Measurements from ENCODE around the gene PPARD.

The PPARD gene

DNA sequence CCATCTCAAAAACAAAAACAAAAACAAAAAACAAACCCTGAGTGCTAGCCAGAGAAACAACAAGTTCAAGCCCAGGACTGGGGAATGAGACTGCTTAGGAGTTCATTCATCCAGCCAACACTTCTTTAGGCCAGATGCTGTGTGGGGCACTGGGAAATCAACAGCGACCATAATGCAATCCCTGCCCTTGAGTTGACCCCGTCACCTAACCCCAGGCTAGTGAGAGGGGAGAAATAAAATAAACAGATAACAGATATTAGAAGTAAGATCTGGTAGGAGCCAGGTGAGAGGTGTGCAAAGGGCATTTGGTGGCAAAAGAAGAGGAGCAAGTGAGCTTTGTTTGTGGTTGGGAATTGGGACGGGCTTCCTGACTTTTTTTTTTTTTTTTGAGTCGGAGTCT is 120.9 kb downstream of the PPARD start:
- in situ Hi-C loops (cut with MboI; ENCODE audit: low sequenced_read_pairs): no loop called here

DNA sequence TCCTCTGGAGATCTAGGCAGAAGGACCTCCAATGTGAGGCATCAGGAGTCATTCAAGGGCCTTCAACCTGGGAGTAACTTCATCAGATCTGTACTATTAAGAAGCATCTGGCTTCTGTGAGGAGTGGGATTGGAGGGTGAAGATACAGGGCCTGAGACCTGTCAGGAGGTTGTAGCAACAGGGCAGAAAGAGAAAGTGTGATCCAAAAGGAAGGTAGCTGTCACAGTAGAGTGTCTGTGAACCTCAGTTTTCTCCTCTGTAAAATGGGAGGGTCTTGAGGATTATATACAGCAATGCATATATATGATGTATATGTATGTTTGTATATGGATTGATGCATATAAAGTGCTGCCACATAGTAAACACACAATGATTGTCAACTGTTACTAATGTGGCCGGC is 123.3 kb downstream of the PPARD start:
- in situ Hi-C loops (cut with MboI; ENCODE audit: low sequenced_read_pairs): no loop called here

DNA sequence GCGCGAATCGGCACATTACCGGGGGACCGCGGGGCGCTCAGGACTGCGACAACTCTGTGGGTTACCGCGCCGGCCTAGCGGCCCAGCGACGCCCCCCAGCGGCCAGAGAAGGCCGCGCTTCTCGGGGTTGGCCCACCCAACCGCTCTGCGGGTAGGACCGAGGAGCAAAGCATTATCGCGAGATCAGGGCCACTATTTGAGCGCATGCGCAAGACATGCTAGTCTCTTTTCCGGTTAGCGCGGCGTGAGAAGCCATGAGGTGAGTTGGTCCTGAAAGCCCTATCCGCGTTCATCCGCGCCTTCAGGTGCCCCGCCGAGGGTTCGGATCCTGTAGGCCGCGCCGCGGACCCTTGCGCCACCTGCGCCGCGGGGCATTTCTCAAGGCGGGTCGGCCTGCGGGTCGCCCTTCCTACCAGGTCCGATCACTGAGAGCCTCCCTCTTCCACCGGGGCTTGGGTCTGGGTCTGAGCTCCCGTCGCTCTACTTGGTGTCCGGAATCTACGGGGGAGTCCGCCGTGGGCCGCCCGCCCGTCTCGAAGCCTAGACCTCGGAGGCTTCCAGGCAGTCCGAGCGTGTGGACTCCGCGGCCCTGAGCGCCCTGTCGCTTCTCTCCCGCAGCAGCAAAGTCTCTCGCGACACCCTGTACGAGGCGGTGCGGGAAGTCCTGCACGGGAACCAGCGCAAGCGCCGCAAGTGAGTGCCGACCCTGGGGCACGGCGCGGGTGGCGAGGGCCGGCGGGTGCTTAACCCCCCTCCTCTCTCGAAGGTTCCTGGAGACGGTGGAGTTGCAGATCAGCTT is 126.0 kb downstream of the PPARD start, which contains the start of gene RPL10A:
RPL10A (plus strand) TSS at position 221 of the 799 bp plus-strand sequence; CDS start at position 255, 34 bp downstream.
- in situ Hi-C loops (cut with MboI; ENCODE audit: low sequenced_read_pairs): no loop called here

DNA sequence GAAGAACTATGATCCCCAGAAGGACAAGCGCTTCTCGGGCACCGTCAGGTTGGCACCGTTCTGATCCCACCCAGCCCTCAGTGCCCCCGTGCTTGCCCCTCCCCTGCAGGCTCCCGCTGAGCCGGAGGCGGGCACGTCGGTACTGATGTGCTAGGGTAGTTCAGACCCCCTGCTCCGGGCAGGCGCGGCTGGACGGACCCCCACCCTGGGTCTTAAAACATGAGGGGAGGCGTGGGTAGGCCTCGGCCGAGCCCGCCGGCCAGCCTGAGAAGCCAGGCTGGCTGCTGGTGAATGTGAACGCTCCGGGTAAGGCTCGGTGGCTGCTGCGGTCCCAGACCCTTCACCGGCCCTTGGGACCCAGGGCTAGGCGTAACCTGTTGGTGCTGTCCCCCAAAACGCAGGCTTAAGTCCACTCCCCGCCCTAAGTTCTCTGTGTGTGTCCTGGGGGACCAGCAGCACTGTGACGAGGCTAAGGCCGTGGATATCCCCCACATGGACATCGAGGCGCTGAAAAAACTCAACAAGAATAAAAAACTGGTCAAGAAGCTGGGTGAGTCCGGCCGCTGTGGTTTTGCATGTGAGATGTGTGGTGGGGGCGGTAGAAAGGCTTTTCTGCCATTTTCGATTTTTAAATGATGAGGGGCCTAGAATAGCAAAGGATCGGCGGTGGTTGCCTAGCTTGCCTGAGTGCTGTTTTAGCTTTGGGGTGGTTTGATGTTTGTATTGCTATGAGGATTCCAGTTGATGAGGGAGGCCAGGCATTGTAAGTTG is 126.8 kb downstream of the PPARD start:
- in situ Hi-C loops (cut with MboI; ENCODE audit: low sequenced_read_pairs): no loop called here

DNA sequence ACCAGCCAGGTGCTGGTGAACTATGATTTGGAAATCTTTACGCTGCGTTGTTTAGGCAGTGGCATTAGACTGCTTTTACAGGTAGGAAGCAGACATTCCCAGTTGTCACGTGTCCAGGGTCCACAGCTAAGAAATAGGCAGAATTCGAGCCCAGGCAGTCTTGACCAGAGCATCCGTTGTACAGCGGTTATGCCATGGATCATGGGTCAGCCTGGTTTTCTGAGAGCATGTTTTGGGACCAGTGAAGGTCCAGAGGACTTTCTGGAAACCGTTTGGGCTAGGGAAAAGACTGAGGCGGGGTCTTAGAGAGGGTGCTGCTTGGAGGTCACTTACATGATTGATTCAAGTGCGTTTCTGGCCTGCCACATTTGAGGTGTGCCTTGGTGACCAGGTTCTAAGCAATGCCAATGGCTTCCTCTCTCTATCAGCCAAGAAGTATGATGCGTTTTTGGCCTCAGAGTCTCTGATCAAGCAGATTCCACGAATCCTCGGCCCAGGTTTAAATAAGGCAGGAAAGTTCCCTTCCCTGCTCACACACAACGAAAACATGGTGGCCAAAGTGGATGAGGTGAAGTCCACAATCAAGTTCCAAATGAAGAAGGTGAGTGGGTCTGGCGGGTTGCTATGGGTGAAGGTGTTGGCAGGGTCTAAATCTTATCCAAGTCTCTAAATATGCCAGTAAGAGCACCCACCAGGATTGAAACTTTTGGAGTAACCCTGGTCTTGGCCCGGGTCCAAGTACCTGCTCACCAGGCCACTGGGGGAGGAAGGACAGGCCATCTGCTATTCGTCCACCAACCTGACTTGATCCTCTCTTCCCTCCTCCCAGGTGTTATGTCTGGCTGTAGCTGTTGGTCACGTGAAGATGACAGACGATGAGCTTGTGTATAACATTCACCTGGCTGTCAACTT is 127.6 kb downstream of the PPARD start:
- in situ Hi-C loops (cut with MboI; ENCODE audit: low sequenced_read_pairs): no loop called here

DNA sequence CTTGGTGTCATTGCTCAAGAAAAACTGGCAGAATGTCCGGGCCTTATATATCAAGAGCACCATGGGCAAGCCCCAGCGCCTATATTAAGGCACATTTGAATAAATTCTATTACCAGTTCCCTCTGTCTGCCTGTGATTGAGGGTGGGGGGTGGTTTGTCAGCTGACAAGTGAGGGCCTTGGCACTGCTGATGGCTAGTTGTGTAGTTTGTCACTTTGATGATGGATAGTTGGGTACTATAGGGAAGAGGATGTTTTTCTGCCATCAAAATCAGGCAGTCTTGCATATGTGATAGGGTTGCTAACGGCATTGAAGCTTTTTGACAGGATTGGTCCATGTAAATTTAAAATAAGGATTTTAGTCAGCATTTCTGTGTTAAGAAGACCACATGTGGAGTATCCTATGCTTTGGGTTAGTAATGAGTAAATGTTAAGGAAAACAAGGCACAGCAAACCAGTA is 128.3 kb downstream of the PPARD start:
- in situ Hi-C loops (cut with MboI; ENCODE audit: low sequenced_read_pairs): no loop called here

DNA sequence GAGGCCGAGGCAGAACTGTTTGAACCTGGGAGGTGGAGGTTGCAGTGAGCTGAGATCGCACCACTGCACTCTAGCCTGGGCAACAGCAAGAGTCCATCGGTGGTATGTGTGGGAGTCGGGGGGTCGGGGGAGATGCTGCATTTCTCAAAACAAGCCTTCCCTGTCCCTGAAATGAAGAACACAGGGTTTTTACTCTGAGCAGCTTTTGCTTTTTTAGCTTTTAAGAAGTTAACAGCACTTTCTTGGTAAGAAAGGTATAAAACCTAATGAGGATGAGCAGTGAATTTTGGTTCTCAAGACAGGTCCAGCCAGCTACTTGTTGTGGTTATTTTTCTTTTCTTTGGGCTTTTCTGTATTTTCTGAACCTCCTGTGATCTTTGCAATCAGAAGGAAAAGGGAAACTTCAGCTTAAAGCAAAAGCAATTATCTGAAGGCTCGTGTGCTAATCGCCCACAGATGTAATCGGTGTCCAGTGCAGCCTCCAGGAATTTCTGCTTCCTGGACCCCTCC is 129.5 kb downstream of the PPARD start:
- in situ Hi-C loops (cut with MboI; ENCODE audit: low sequenced_read_pairs): no loop called here

DNA sequence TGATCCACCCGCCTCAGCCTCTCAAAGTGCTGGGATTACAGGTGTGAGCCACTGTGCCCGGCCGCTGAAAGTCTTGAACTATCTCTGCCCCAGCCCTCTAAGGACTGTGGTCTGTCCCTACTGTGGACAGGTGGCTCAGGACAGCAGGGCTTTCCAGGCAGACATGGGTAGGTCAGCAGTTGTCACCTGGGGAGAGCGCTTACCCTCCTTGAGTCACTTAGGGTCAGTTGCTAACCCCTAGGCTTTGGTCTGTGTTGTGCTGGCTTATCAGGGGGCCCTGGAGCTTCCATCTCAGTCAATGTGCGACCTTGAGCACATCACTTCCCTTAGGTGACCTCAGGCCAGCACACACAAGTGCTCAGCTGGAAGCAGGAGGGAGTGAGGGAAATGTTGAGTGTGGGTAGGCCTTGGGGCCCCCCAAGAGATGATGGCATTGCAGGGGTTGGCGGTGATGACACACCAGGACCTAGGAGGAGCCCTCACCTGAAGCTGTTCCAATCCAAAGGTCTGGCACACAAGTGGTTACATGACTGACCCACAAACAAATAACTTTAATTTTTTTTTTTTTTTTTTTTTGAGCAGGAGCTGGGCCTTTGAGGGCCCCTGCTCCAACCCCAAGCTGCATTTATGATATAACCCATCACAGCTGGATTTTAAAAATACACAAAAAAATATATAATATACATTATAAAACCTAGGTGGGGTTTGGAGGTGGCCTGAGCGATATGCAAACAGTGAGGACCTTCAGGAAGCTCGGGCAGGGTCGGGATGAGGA is 130.9 kb downstream of the PPARD start:
- in situ Hi-C loops (cut with MboI; ENCODE audit: low sequenced_read_pairs): no loop called here

DNA sequence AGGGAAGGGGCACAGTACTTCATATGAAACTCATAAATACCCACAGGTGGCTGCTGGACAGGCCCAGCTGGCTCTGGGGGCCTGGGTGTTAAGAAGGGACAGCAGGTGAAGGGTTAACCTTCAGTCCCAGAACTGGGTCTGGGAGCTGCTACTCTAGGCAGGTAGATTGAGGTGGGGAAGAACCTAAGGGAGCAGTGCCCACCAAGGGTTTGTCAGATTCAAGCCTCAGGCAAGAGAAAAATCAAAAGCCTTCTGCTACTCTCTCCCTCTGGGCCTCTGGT is 131.4 kb downstream of the PPARD start:
- in situ Hi-C loops (cut with MboI; ENCODE audit: low sequenced_read_pairs): no loop called here

DNA sequence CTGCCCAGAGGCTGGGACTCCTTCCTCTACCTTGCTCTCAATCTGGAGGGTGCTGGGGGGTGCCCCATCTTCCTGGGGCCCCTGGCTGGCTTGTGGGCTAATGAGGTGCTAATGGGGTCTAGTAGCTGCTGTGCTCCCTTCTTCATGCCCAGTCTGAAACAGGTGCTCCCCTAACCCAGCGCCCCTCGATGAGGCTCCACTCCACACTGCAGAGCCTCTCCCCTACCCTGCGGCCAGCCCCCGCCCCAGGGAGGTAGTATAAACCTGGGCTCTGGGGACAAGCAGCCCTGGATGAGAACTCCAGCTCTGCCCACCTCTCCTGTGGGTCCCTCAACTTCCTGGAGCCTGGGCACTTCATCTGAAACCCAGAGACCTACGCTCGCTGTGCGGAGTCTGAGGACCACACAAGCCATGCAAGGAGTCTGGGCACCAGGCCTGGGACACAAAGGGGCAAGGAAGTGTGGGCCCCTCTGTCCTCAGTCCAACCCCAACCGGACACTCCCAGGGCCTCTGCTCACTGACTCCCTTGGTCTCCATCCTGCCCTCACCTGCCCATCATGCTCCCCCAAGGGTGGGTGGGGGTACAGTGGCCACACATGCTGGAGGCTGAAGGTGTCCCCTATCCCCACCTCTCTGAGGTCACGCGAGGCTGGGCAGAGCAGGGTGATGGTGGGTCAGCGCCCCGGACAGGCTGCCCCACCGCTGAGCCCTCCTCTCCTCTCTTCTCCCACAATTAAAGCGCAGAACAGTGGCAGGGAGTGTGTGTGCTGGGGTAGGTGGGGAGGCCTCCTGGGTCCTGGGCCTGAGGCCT is 132.0 kb downstream of the PPARD start:
- in situ Hi-C loops (cut with MboI; ENCODE audit: low sequenced_read_pairs): no loop called here

DNA sequence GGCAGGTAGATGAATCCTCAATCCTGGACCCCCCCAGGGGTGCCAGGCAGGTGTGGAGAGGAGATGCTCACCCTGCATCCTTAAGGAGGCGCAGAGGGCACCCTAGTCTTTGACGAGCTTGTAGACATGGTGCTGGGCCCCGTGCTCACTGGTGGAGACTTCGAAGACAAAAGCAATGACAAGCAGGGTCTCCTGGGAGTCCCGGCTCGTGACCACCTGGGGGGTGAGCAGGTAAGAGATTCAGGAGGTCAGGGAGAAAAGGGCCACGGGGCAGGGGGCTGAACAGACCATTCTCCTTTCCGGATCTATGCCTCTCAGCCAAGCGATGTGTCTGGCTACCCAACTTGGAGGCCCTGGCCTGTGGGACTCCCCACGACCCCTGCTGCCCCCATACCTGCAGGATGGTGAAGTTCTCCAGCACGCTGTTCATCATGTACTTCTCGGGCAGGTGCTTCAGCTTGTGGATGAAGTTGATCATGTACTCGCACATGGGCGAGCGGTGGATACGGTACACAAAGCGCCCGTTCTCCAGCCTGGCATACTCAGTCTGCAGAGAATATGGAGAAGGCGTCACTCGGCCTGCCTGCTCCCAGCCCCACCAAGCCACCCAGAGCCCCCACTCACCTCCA is 132.7 kb downstream of the PPARD start:
- in situ Hi-C loops (cut with MboI; ENCODE audit: low sequenced_read_pairs): no loop called here

DNA sequence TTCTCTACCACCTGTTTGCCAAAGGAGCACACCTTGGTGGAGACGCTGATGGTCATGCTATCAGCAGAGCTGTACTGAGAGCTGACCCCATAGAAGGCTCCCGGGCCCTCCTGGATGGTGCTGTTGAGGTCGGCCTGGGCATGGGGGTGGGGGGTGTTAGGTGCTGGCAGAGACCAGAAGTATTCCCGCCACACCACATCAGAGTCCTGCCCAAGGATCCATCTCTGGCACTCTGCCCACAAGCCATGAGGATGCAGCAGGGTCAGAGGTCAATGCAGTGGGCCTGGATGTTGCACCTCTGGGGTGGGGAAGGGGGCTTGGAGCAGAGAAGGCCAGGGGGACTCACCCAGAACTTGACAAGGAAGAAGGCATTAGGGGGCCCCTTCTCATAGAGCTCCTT is 133.2 kb downstream of the PPARD start:
- in situ Hi-C loops (cut with MboI; ENCODE audit: low sequenced_read_pairs): no loop called here

DNA sequence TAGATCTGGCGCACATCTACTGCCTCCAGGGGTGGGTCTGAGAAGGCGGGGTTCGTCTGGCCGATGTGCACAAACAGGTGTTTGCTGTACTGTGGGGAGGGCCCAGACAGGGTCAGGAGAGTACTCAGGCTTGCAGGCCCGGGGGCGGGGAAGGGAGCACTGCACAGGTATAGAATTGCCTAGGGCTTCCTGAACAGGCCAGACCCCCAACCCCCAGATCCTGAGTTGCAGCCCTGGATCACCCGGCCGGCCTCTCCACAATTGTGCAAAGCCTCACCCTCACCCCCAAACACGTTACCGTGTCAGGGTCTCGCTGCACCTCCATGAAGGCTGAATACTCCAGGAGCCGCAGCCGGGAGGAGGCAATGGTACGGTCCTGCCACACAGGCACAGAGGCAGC is 133.6 kb downstream of the PPARD start:
- in situ Hi-C loops (cut with MboI; ENCODE audit: low sequenced_read_pairs): no loop called here

DNA sequence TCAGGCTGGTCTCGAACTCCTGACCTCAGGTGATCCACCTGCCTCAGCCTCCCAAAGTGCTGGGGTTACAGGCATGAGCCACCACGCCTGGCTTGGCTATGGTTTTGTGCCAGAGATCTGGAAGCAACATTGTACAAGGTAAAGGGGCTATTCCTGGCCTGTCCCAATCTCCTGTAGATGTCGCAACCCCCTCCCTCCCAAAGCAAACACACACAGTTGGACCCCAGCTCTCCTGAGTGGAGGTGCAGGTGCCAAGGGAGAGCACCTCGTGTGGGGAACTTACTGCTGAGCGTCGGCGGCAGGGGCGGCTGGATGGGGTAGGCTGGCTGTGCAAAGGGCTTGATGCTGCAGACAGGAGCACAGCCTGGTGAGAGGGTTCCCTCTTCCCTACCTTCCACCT is 134.7 kb downstream of the PPARD start:
- in situ Hi-C loops (cut with MboI; ENCODE audit: low sequenced_read_pairs): no loop called here

Data from HL-60/S4 treated with retinoic acid at 250 ng/mL for 4 days and 3 days (cell line).